GM18868 (cell line): ENCODE results near the gene DRGX.

Experiments used
- ATAC-seq: cut with Tn5 transposase; IDR thresholded peaks from one replicate; pipeline ENCODE4 v1.9.1; 2021; ENCODE audit warnings: mild to moderate bottlenecking, moderate library complexity; ENCODE audit not compliant: unreplicated experiment

Gene DRGX

GRCh38 chr10:49323171-49323895 is 72.6 kb downstream of the DRGX start:
- ATAC-seq = no peak

GRCh38 chr10:49322371-49323170 is 73.3 kb downstream of the DRGX start:
- ATAC-seq = no peak

DNA sequence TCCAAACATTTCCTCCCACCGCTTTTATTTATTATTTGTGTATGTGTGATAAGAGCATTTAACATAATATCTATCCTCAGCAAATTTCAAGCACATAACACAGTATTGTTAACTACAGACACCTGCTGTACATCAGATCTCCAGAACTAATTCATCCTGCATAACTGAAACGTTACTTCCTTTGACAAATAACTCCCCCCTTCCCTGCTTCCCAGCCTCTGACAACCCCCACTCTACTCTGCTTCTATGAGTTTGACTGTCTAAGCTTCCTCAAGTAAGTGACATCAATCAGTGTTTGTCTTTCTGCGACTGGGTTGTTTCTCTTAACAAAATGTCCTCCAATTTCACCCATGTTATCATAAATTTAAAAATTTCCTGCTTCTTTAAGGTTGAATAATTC is 74.9 kb downstream of the DRGX start:
- no peak for ATAC-seq

DNA sequence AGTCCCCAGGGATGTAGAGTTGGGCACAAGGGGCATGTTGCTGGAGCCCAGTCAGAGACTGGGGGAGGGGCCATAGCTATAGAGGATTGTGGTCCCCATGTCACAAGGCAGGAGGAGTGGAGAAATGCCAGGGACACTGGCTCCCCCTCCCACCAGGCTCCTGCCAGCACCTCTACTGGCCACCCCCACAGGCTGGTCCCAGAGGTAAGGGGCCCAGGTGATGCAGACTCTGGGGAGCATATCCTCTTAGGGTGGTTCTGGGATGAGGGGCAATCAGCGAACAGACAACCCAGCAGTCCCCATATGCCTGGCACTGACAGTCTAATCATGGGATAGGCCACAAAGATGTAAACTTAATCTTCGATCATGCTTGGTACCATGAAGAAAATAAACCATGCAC is 75.7 kb downstream of the DRGX start:
- ATAC-seq = no peak

- ATAC-seq = no peak
These were observed 76.7 kb downstream of the DRGX start for GRCh38 chr10:49319206-49319605.

GRCh38 chr10:49318755-49319154 is 77.1 kb downstream of the DRGX start:
- no peak for ATAC-seq

GRCh38 chr10:49318028-49318427 is 77.9 kb downstream of the DRGX start:
- ATAC-seq = no peak

- ATAC-seq = no peak
These were observed 81.1 kb downstream of the DRGX start for GRCh38 chr10:49314806-49315205.
